Fibroblast of lung (primary cell): ENCODE measurements around the gene WDR35.

Source experiments
- EZH2 ChIP-seq: IDR thresholded peaks from 2 replicates; pipeline ENCODE4 v1.5.1; 2012; ENCODE audit warnings: low read length, control low read depth, mild to moderate bottlenecking; ENCODE audit errors: missing control alignments
- TF ChIP-seq, protein P1 (sequence below), 2 donors: IDR thresholded peaks in 1 of 2; conservative IDR thresholded peaks in 1 of 2; 1 replicate in 1 of 2; 2 replicates in 1 of 2; pipeline ENCODE4 v1.5.1; 2011 to 2012; ENCODE audit warnings: low read length in 2 of 2, control low read depth in 1 of 2, inconsistent platforms in 1 of 2, low read depth in 1 of 2, mild to moderate bottlenecking in 1 of 2

DNA sequence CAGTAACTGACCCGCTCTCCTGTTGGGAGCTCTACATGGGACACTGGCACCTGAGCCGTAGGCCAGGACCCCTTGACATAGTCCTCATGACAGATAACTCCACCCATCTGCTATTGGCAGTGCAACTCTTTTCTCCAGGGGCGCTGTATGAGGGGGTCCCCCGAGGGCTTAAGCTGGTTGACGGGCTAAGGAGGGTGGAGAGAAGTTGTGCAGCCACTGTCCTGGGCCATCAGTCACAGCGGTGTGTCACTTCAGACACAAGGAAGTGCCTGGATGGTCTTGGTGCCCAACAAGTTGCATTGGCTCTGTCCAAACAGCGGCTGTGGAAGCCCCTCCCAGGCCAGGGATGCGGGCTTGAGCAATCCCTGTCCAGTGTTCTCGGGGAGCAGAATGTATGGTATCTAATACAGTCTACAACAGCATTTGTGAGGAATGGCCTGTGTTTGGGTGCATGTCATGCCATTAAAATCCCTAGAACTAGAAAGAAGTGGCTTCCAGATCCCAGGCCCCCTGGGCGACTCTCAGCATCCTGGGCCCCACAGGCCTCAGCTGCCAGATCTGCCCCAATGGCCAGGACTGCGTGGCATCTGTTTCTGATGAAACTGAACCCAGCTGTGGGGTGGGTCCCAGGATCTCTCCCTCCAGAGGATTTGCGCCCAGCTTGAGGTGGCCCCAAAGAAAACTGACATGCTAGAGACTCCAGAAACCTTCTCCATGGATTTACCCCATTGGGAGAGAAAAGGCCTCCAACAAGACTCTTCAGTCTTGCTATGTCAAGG lies 111.4 kb downstream of the WDR35 start:
- TF ChIP-seq, protein P1, sequence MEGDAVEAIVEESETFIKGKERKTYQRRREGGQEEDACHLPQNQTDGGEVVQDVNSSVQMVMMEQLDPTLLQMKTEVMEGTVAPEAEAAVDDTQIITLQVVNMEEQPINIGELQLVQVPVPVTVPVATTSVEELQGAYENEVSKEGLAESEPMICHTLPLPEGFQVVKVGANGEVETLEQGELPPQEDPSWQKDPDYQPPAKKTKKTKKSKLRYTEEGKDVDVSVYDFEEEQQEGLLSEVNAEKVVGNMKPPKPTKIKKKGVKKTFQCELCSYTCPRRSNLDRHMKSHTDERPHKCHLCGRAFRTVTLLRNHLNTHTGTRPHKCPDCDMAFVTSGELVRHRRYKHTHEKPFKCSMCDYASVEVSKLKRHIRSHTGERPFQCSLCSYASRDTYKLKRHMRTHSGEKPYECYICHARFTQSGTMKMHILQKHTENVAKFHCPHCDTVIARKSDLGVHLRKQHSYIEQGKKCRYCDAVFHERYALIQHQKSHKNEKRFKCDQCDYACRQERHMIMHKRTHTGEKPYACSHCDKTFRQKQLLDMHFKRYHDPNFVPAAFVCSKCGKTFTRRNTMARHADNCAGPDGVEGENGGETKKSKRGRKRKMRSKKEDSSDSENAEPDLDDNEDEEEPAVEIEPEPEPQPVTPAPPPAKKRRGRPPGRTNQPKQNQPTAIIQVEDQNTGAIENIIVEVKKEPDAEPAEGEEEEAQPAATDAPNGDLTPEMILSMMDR (conservative IDR thresholded peaks at IDR 0.05 in 1 of 2, IDR thresholded peaks at IDR 0.05 in 1 of 2; ENCODE audit: low read depth in 1 of 2, low read length in 2 of 2), result no peak
- no peak for TF ChIP-seq EZH2
